Measurements from ENCODE around the gene OR1J2.

DNA sequence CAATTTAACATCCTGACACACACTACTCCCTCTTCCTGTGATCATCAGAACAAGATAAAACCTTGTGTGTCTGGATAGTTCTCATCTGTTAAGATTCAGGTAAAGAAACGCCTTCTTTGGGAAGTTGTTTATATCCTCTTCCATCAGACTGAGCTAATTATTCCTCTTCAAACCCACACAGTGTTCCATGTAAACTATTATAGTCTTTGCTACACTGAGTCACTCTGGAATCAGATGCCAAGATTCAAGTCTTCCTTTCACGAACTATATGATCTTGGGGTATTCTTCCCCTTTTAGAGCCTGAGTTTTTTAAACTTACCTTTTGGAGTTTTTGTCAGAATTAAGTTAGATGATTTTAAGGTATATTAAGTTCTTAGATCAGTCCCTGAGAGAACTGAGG is 34.9 kb upstream of the OR1J2 start:
- TF ChIP-seq, protein P1, sequence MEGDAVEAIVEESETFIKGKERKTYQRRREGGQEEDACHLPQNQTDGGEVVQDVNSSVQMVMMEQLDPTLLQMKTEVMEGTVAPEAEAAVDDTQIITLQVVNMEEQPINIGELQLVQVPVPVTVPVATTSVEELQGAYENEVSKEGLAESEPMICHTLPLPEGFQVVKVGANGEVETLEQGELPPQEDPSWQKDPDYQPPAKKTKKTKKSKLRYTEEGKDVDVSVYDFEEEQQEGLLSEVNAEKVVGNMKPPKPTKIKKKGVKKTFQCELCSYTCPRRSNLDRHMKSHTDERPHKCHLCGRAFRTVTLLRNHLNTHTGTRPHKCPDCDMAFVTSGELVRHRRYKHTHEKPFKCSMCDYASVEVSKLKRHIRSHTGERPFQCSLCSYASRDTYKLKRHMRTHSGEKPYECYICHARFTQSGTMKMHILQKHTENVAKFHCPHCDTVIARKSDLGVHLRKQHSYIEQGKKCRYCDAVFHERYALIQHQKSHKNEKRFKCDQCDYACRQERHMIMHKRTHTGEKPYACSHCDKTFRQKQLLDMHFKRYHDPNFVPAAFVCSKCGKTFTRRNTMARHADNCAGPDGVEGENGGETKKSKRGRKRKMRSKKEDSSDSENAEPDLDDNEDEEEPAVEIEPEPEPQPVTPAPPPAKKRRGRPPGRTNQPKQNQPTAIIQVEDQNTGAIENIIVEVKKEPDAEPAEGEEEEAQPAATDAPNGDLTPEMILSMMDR (IDR thresholded peaks at IDR 0.05), result no peak
- no peak for TF ChIP-seq POLR2A (IDR thresholded peaks at IDR 0.05)
